NCI-H2029 (cell line): Measurements from ENCODE around the gene APRT.
"Not testable (repeated sequence)": the region's sequence is repeated elsewhere in the genome, so short reads cannot be mapped to it uniquely, and the experiment has no call there.

Experiments used
- DNase-seq: peaks from one replicate; lab custom pipeline; 2025; lab: John Stamatoyannopoulos, UW

Gene APRT

DNA sequence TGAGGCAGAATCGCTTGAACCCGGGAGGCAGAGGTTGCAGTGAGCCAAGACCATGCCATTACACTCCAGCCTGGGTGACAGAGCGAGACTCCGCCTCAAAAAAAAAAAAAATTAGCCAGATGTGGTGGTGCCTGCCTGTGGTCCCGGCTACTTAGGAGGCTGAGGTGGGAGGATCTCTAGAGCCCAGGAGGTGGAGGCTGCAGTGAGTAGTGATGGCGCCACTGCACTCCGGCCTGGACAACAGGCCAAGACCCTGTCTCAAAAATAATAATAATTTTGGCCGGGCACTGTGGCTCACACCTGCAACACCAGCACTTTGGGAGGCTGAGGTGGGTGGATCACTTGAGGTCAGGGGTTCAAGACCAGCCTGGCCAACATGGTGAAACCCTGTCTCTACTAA is 23.0 kb downstream of the APRT start:
- DNase-seq, result not testable (repeated sequence)

- no peak for DNase-seq
Observed at GRCh38 chr16:88787579-88788314, 24.0 kb downstream of the APRT start.

- no peak for DNase-seq
Observed at GRCh38 chr16:88785106-88785924, 26.4 kb downstream of the APRT start, which contains the start of gene PIEZO1. Gene PIEZO1 (minus strand): TSS chr16:88785220. CDS start chr16:88784964, 256 bp downstream.

DNA sequence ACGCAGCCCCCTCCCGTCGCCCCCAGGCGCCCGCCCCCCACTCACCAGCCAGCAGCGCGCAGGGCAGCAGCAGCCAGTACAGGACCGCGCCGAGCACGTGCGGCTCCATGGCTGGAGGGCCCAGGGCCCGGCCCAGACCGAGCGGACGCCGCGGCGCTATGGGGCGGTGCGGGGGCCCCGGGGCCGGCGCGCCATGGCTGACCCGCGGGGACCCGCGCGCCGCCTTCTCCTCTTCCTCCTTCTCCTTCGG is 26.9 kb downstream of the APRT start:
- DNase-seq, result no peak

- DNase-seq, result no peak
Observed at GRCh38 chr16:88784074-88784855, 27.5 kb downstream of the APRT start.

DNA sequence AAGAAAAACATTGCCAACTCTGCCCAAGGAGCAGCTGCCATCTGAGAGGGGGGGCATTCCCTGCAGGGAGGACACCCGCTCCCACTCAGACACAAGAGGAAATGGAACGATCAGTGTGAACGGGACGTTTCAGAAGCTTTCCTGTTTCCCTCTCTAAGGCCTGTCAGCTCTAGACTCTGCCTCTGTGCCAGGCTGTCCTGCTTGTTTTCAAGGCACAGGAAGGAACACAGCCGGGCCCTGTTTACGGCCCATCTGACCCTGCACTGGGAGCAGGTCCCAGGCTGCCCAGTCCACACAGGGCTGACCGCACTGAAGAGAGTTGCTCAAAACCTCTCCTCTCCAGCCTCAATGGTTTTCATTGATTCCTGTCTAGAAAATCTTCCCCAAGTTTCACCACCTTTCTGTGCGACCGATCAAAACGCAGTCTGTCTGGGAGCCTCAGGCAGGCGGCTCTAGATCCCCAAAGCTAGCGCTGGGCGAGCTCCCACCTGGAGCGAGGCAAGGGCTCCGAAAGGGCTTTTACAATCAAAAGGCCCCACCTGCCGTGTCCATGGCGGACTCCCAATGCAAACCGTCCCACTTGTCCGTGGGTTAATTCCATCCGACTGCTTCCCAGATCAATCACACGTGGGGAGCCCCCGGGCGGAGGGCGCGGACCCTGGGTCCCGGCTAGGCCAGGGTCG is 28.2 kb downstream of the APRT start:
- DNase-seq, result no peak

DNA sequence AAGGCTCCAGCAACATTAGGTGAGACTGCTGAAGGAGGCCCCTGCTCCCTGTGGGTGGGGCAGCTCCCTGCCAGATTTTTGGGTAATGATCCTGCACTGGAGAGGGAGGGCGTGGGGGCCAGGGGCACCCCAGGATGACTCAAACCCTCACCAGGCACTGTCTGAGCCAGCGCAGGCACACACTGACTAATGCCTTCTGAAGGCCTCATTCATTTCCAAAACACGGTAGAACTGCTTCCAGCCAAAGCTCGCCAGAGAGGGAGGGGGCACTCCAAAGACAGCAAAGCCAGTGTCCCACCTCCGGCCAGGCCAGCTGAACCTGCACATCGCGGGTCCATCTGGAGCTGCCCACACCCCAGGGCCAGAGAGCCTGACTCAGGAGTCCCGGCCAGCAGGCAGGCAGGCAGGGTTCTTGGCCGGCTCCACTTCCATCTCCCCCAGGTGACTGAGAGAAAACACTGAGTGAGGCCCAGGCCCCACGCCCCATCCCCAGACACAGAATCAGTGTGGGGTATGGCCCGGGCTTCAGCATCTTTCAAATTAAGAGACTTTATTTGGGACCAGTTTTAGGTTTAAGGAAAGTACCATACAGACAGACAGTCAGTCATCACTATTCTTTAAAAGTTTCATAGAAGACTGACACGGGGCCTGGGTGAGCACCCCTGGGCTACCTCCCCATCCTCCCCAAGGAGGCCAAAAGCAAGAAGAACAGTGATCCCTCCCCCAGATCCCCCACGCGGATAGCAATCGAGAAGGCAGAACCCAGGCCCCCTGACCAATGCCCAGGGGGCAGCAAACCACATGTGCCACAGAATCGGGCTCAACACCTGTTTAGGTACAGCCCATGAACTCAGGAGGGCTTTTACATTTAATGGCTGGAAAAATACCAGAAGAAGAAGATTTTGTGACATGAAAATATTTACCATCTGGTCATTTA is 29.0 kb downstream of the APRT start:
- DNase-seq, result no peak

DNA sequence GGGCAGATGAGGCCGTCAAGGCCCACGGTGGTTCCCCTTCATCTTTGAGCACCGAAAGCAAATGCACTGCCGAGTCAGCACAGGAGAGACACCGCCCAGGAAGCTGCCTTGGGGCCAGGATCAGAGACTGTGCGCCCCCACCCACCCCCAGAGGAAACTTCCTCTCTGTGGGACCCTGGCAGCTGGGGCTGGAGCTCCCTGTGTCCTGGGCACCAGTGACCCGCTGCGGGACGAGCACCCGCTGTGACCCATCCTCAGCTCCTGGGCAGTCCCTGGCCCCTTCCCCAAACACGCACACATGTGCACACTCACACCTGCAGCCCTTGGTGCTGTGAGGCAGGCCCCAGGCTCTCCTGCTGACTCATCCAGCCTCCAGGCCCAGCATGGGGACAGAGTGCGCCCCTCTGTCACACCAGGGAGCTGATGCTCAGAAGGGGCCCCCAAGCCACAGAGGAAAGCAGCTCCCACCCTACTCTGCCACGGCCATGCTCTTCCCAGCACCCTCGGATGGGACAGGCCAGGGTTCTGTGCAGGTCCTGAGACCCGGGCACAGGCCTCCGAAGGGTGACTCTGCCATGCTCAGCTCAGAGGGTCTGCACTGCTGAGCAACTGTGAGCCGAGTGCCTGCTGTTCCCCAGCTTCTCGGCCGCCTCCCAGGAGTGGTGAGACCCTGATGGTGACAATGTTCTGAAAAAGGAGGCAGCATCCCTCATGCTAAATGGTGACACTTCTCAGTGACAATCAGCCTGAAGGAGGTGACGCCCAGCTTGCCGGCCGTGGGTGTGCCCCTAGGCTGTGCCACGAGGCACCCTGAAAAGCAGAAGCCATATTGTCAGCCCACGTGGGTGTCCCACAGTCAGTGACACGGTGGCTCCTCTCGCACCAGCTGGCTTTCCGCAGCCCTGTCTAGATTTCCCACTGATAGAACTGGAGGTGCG is 30.3 kb downstream of the APRT start:
- DNase-seq, result no peak

DNA sequence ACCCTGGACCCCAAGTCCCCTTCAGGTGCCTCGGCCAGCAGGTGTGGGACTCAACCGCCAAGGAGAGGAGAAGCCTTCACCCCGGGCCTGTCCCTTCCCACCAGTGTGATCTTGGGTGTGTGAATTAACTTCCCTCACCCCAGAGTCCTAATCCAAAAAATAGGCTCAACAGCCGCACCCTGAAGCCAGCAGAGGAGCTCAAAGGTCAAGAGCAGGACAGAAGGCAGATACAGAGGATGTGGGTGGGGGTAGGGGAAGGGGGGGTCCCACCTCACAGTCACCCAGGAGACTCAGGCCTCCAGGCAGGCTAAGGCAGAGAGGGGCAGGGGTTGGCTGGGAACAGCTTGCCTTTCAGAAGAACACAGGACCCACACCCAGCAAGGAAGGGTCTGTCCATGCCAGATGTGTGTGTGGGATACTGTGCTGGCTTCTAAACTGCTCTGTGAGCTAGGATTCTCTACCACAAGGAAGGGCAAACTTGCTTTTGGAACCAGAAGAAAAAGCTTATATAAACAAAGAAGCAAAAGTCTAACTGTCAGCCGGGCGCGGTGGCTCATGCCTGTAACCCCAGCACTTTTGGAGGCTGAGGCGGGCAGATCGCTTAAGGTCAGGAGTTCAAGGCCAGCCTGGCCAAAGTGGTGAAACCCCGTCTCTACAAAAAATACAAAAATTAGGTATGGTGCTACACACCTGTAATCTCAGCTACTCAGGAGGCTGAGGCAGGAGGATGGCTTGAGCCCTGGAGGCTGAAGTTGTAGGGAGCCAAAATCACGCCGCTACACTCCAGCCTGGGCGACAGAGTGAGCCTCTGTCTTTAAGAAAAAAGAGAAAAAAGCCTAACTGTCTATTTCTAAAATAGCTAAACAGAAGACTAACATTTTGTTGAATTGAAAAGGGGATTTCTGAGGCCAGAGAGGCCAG is 31.3 kb downstream of the APRT start:
- no peak for DNase-seq

DNA sequence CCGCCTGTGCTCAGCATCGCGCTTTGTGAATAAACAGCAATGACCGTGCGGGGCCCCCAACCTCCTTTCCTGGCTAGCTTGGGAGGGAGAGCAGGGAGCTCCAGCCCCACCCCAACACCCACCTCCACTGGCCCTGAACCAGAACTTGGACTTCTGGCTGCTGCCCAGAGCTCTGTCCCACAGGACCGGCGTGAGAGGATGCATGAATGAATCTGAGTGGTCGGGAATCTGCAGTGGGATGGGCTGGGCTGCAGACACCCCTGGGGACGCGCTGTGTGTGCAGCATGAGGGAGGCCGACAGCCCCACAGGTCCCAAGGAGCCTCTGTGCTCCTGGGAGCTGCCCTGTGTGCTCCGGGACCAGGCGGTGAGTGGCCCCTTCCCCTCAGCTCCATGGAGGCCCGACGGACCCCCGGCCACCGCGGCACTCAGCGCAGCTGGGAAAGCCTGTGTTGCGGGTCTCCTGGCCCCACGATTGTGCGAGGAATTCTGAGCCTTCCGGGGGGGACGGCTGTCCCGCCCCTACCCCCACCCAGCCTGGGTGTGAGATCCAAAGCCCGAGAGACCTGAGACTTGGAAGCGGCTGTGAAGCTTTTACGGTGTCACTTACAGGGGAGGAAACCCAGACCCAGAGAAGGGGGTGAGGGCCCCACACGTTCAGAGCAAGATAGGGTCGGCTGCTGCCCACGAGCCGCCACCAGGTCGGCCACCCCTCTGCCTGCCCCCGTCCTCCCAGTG is 32.2 kb downstream of the APRT start:
- no peak for DNase-seq

DNA sequence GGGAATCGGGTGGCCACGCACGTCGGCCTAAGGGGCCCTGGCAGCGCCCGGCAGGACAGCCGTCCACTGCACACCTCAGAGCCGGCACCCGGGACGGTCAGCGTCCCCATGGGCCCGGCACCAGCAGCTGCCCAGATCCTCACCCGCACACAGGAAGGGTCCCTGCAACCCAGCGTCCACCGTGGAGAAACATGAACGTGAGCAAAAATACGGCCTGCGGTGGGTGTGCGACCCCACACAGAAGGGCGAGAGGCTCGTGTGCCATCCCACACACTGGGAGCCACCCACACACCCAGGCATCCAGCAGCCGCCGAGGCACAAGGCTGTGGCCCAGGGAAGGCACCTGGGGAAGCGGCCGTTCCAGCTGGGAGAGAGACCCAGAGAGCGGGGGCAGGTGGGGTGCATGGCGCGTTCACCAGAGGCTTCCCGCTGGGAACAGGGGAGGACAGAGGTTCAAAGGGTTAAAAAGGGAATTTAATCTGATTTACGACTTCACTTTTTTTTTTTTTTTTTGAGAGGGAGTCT is 33.1 kb downstream of the APRT start:
- no peak for DNase-seq

GRCh38 chr16:88778271-88778525 is 33.5 kb downstream of the APRT start:
- no peak for DNase-seq

DNA sequence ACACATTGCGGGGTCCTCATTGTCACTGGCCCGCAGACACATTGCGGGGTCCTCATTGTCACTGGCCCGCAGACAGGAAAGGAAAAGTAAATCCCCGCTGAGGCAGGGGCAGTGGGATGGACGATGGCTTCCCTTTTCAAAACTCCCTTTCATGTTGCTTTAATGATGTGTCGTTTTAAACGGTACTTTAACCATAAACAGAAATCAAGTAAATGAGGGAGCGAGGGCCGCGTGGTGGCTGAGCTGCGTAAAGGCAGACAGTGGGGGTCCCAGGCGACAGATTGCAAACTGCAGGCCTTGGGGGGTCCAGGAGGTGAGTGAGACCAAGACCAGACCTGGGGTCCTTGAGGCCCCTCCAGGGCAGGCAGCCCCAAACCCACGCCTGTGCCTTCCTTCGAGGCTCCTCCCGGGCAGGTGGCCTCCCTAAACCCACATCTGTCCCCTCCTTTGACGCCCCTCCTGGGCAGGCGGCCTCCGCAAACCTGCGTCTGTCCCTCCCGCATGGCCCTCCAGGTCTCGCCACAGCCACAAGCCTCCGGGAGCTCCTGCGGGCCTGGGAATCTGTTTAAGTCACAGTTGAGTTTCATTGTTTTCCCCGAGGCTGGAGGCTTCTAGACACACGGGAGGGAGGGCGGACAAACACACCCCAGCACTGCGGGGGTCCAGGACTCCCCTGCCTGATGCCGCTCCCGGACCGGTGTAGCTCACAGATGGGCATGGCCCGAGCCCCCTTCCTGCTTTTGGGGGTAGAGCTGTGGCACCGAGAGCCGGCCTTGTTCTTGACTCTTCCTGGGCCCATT is 34.1 kb downstream of the APRT start:
- no peak for DNase-seq

DNA sequence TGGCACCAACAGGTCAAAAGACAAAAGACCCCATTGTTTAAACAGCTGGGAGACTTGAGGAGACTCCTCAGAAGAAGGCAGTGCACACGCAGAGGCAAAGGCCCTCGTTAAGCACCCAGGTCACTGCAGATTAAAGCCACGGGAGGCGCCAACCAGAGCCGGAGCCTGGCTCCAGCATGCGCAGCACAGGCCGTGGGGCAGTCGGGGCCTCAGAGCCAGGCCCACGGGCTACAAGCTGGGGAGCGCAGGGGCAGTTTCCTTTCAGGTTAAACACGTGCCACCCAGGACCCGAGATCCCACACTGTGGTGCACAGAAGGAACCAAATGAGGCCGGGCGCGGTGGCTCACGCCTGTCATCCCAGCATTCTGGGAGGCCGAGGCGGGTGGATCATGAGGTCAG is 35.9 kb downstream of the APRT start:
- DNase-seq, result no peak

DNA sequence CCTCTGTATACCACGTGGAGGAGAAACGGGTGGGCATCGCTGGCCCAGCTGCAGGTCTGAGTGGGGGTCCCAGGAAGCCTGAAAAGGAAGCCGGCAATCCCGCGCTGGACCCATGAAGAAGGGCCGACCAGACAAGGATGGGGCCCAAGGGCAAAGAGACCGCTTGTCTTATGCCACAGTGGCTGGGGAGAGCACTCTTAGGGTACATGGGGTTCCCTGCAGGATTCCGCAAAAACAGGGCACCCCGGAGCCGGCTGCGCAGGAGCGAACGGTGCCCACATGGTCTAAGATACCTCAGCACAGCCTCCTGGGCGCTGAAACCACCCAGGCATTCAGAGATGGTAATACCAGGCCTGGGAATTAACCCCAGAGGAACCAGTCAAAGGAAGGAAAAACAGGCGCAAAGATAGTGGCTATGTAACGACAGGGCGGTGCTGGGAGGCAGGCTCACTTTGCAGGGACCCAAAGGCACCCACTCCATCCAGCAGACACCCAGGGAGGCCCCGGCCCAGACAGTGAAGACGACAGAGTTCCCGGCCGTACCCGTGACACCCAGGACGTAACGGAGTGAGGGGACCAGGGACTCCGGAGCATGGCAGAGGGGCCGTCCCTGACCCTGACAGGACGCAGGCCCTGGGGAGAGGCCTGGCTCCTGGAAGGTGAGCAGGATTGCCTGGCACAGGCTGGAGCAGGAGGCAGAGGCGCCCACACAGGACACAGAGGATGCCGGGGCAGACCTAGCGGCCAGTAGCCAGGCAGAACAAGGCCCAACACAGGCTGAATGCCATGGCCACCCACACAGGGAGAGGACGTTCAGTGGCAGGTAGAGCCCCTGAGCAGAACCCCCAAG is 37.0 kb downstream of the APRT start:
- DNase-seq, result no peak

- no peak for DNase-seq
Observed at GRCh38 chr16:88773812-88774291, 37.9 kb downstream of the APRT start.
